A673 (cell line): ENCODE measurements around the gene RIF1. TPM values are rescaled to one million over a fixed set of nuclear protein-coding genes. Genes with fewer than 3 reads are reported as not detected.

Source experiments
- BruUV-seq: library from RNA; stranded (reverse); fragments of 400-500 nt; replicated peaks from 2 replicates; lab custom pipeline; 2021; lab: Mats Ljungman, UMichigan
- CTCF ChIA-PET: fragments of 300-600 bp; sonication (Branson Sonifier 250); formaldehyde crosslinking; loops from one replicate; lab custom pipeline; 2022; ENCODE audit warnings: antibody characterized with exemption; lab: Charles Lee
- POLR2A ChIA-PET: fragments of 300-600 bp; sonication (Branson Sonifier 250); formaldehyde crosslinking; loops from one replicate; lab custom pipeline; 2022; ENCODE audit warnings: antibody characterized with exemption; ENCODE audit not compliant: low non-redundant PET; lab: Charles Lee
- DNase-seq: peaks from one replicate; pipeline ENCODE4 v3.0.0-alpha.2; 2015; ENCODE audit warnings: low spot score
- H3K27ac ChIP-seq: fragments of 200-600 bp; sonication (generic); 2 replicates; pipeline ENCODE4 v1.5.1; 2016; ENCODE audit warnings: mixed run types, low read depth, mild to moderate bottlenecking, mixed read lengths, antibody characterized with exemption, low read length; ENCODE audit not compliant: poor library complexity, severe bottlenecking
- H3K27me3 ChIP-seq: fragments of 200-600 bp; sonication (generic); replicated peaks from 2 replicates; pipeline ENCODE4 v1.6.1; 2017; ENCODE audit warnings: mixed run types, low read depth, mild to moderate bottlenecking, mixed read lengths, antibody characterized with exemption, low read length; ENCODE audit not compliant: insufficient read depth, poor library complexity
- H3K36me3 ChIP-seq: fragments of 200-600 bp; sonication (generic); 2 replicates; pipeline ENCODE4 v1.6.1; 2016; ENCODE audit warnings: mixed run types, mild to moderate bottlenecking, mixed read lengths, antibody characterized with exemption, low read length; ENCODE audit not compliant: insufficient read depth, poor library complexity, severe bottlenecking
- H3K4me1 ChIP-seq: fragments of 200-600 bp; sonication (generic); 2 replicates; pipeline ENCODE4 v1.6.1; 2017; ENCODE audit warnings: mixed run types, mild to moderate bottlenecking, mixed read lengths, antibody characterized with exemption, low read length; ENCODE audit not compliant: insufficient read depth, poor library complexity, severe bottlenecking
- H3K4me3 ChIP-seq: fragments of 200-600 bp; sonication (generic); 2 replicates; pipeline ENCODE4 v1.5.1; 2016; ENCODE audit warnings: low read depth, mixed run types, mild to moderate bottlenecking, mixed read lengths, low read length; ENCODE audit not compliant: poor library complexity, severe bottlenecking
- H3K9me3 ChIP-seq: fragments of 200-600 bp; sonication (generic); 2 replicates; pipeline ENCODE4 v1.6.1; 2016; ENCODE audit warnings: mixed run types, low read depth, mild to moderate bottlenecking, mixed read lengths, antibody characterized with exemption, low read length; ENCODE audit not compliant: poor library complexity, severe bottlenecking
- CTCF ChIP-seq: fragments of 300-800, 200-600 bp; sonication (generic); conservative IDR thresholded peaks from 2 replicates; pipeline ENCODE4 v1.5.1; 2017; ENCODE audit warnings: low read depth, mild to moderate bottlenecking, antibody characterized with exemption, low read length, moderate library complexity, mixed read lengths
- EZH2 ChIP-seq: fragments of 200-600 bp; sonication (generic); IDR thresholded peaks from 2 replicates; pipeline ENCODE4 v1.6.1; 2017; ENCODE audit warnings: borderline replicate concordance, low read depth, mild to moderate bottlenecking, mixed read lengths, antibody characterized with exemption, low read length; ENCODE audit not compliant: poor library complexity, severe bottlenecking
- intact Hi-C: fragments of 100-400 bp; cut with micrococcal nuclease; formaldehyde crosslinking; loops from one replicate; pipeline ENCODE4 v1.10.0; 2022; ENCODE audit not compliant: unreplicated experiment
- total RNA-seq: library from RNA; stranded (reverse); gene quantifications from 2 replicates; pipeline ENCODE4 v1.2.3, GENCODE V29; 2021

Gene RIF1
- total RNA-seq, 1 experiment from 2014 or later = 111 TPM

- no peak overlapping the region for H3K27ac ChIP-seq
These were observed 88.5 kb downstream of the RIF1 start for GRCh38 chr2:151498178-151498577.

GRCh38 chr2:151506170-151506569, 96.5 kb downstream of the RIF1 start:
- H3K27ac ChIP-seq = no peak overlapping the region
- BruUV-seq = no TSS peak
- no peak for DNase-seq
- ChIA-PET POLR2A (no interaction called here), CTCF (no interaction called here)
- intact Hi-C loops = no loop called here
- no peaks in the 10 kb centered on the region for H3K9me3 ChIP-seq
- no peaks in the 10 kb centered on the region for H3K36me3 ChIP-seq
- H3K4me3 ChIP-seq = no peak overlapping the region
- no peaks in the 10 kb centered on the region for H3K27me3 ChIP-seq
- H3K4me1 ChIP-seq = no peaks in the 10 kb centered on the region
- no peak for TF ChIP-seq CTCF
- no peak for TF ChIP-seq EZH2

More at GRCh38 chr2:151498178-151498577, 88.5 kb downstream of the RIF1 start:
- no peak overlapping the region for H3K4me3 ChIP-seq
- no peaks in the 10 kb centered on the region for H3K9me3 ChIP-seq
- ChIA-PET CTCF (no interaction called here), POLR2A (no interaction called here)
- TF ChIP-seq CTCF (no peak), EZH2 (no peak)
- no TSS peak for BruUV-seq
- H3K36me3 ChIP-seq = no peaks in the 10 kb centered on the region
- H3K4me1 ChIP-seq = no peaks in the 10 kb centered on the region
- intact Hi-C loops = no loop called here
- H3K27me3 ChIP-seq = no peaks in the 10 kb centered on the region
- no peak for DNase-seq

GRCh38 chr2:151508519-151508918, 98.8 kb downstream of the RIF1 start:
- Histone ChIP-seq H3K27ac (no peak overlapping the region), H3K4me3 (no peak overlapping the region), H3K9me3 (no peaks in the 10 kb centered on the region), H3K4me1 (no peaks in the 10 kb centered on the region), H3K36me3 (no peaks in the 10 kb centered on the region), H3K27me3 (no peaks in the 10 kb centered on the region)
- no peak for DNase-seq
- ChIA-PET POLR2A (no interaction called here), CTCF (no interaction called here)
- TF ChIP-seq CTCF (no peak), EZH2 (no peak)
- intact Hi-C loops = no loop called here
- BruUV-seq = no TSS peak
